CD4-positive, alpha-beta T cell treated with Interleukin-1 beta for 1 hour (primary cell): ENCODE measurements around the gene ZC3H7A.
A peak's percentile ranks its signal among the peaks of the same experiment; 100 is the strongest.

Source experiments
- DNase-seq, 2 donors: peaks; one replicate each; pipeline ENCODE4 v3.0.0-alpha.2; 2020 to 2022

The ZC3H7A gene

GRCh38 chr16:11768849-11769248 is 28.2 kb downstream of the ZC3H7A start:
- DNase-seq: no peak

- DNase-seq: no peak
Observed at GRCh38 chr16:11762431-11762830, 34.6 kb downstream of the ZC3H7A start.

- no peak for DNase-seq
Observed at GRCh38 chr16:11759997-11760396, 37.1 kb downstream of the ZC3H7A start.

- no peak for DNase-seq
Observed at GRCh38 chr16:11759163-11759834, 37.8 kb downstream of the ZC3H7A start.

GRCh38 chr16:11757671-11758545 is 39.1 kb downstream of the ZC3H7A start:
- DNase-seq: no peak

GRCh38 chr16:11756248-11756647 is 40.8 kb downstream of the ZC3H7A start:
- DNase-seq: no peak

- no peak for DNase-seq
Observed at GRCh38 chr16:11755022-11755760, 41.9 kb downstream of the ZC3H7A start.

GRCh38 chr16:11752856-11753255 is 44.2 kb downstream of the ZC3H7A start:
- no peak for DNase-seq

- DNase-seq: no peak
Observed at GRCh38 chr16:11750056-11750455, 47.0 kb downstream of the ZC3H7A start.

GRCh38 chr16:11748404-11749254 is 48.4 kb downstream of the ZC3H7A start:
- DNase-seq: no peak

GRCh38 chr16:11747949-11748403 is 49.1 kb downstream of the ZC3H7A start:
- DNase-seq: no peak

- no peak for DNase-seq
Observed at GRCh38 chr16:11744075-11744470, 53.0 kb downstream of the ZC3H7A start.

- DNase-seq: peak; percentile 60 to 83
Observed at GRCh38 chr16:11743308-11744074, 53.6 kb downstream of the ZC3H7A start.

GRCh38 chr16:11742536-11743307 is 54.3 kb downstream of the ZC3H7A start, which contains the start of gene TXNDC11:
TSS of gene TXNDC11 (minus strand) at chr16:11742857. CDS start at chr16:11742730, 127 bp downstream.
- DNase-seq: peak; percentile 99

- DNase-seq: peak; percentile 44 to 47
Observed at GRCh38 chr16:11742093-11742535, 54.9 kb downstream of the ZC3H7A start.

GRCh38 chr16:11740567-11740966 is 56.5 kb downstream of the ZC3H7A start:
- no peak for DNase-seq

GRCh38 chr16:11738742-11739544 is 58.1 kb downstream of the ZC3H7A start:
- no peak for DNase-seq

- DNase-seq: no peak
Observed at GRCh38 chr16:11737713-11738112, 59.3 kb downstream of the ZC3H7A start.

- no peak for DNase-seq
Observed at GRCh38 chr16:11736903-11737302, 60.2 kb downstream of the ZC3H7A start.

GRCh38 chr16:11735787-11736186 is 61.3 kb downstream of the ZC3H7A start:
- DNase-seq: no peak
